GM12878 (cell line): ENCODE measurements around the gene PHOSPHO1. TPM values are rescaled to one million over a fixed set of nuclear protein-coding genes. Genes with fewer than 3 reads are reported as not detected.

ENCODE experiments used
- ATAC-seq: fragments of 200-7000 bp; cut with Tn5 transposase; 3 replicates; pipeline ENCODE4 v1.9.1; 2020; ENCODE audit warnings: mild to moderate bottlenecking, moderate library complexity
- BruUV-seq: library from RNA; stranded (reverse); fragments of 400-500 nt; replicated peaks from 2 replicates; lab custom pipeline; 2021; lab: Mats Ljungman, UMichigan
- CTCF ChIA-PET: fragments of 300-600 bp; sonication (Branson Sonifier 250); formaldehyde crosslinking; extraction: SDS; loops from one replicate; lab custom pipeline; 2021; ENCODE audit warnings: inconsistent platforms; lab: Yijun Ruan, JAX
- POLR2A ChIA-PET: fragments of 350-600 bp; formaldehyde crosslinking; extraction: SDS; loops from one replicate; lab custom pipeline; 2021; ENCODE audit warnings: inconsistent platforms; lab: Charles Lee
- RAD21 ChIA-PET: fragments of 300-600 bp; sonication (Branson Sonifier 250); formaldehyde crosslinking; loops from one replicate; lab custom pipeline; 2023; ENCODE audit warnings: antibody characterized with exemption; ENCODE audit not compliant: unreplicated experiment; lab: Charles Lee
- SMC1A ChIA-PET: fragments of 300-600 bp; sonication (Branson Sonifier 250); formaldehyde crosslinking; loops from one replicate; lab custom pipeline; 2023; ENCODE audit not compliant: unreplicated experiment, uncharacterized antibody; lab: Charles Lee
- DNase-seq: peaks from one replicate; pipeline ENCODE4 v3.0.0-alpha.2; 2011; ENCODE audit warnings: low read depth, low spot score
- FAIRE-seq: peaks from 3 replicates; lab custom pipeline; 2011; peaks lifted over from hg19 to GRCh38; lab: Jason Lieb, UNC
- H2AFZ ChIP-seq: 2 replicates; pipeline ENCODE4 v1.6.0; 2011; ENCODE audit warnings: low read depth, low read length, control low read depth; ENCODE audit not compliant: control insufficient read depth
- H3K27ac ChIP-seq: 2 replicates; pipeline ENCODE4 v1.5.1; 2011; ENCODE audit warnings: control low read depth; ENCODE audit not compliant: control insufficient read depth, insufficient read depth
- H3K27me3 ChIP-seq, 2 experiments: replicated peaks in 1 of 2; 2 replicates each; pipeline versions ENCODE4 v1.6.0 to v1.6.1; 2011; ENCODE audit warnings: low read length in 1 of 2; ENCODE audit not compliant: control insufficient read depth in 2 of 2, insufficient read depth in 2 of 2
- H3K36me3 ChIP-seq, 2 experiments: 2 replicates each; pipeline ENCODE4 v1.5.1; 2011; ENCODE audit warnings: low read length in 1 of 2; ENCODE audit not compliant: control insufficient read depth in 2 of 2, insufficient read depth in 2 of 2
- H3K4me1 ChIP-seq: 2 replicates; pipeline ENCODE4 v1.6.1; 2011; ENCODE audit warnings: mild to moderate bottlenecking, low read length, moderate library complexity, mixed read lengths; ENCODE audit not compliant: control insufficient read depth, insufficient read depth
- H3K4me2 ChIP-seq: 2 replicates; pipeline ENCODE4 v1.6.0; 2011; ENCODE audit warnings: control low read depth; ENCODE audit not compliant: control insufficient read depth, insufficient read depth
- H3K4me3 ChIP-seq: fragments of 200-600 bp; sonication (generic); 2 replicates; pipeline ENCODE4 v1.5.1; 2016
- H3K79me2 ChIP-seq: 2 replicates; pipeline ENCODE4 v1.6.0; 2011; ENCODE audit warnings: low read length; ENCODE audit not compliant: control insufficient read depth, insufficient read depth
- H3K9ac ChIP-seq: 2 replicates; pipeline ENCODE4 v1.8.0; 2011; ENCODE audit warnings: low read length, control low read depth, mixed read lengths; ENCODE audit not compliant: control insufficient read depth, insufficient read depth
- H3K9me3 ChIP-seq: replicated peaks from 3 replicates; pipeline ENCODE4 v1.5.1; 2011; ENCODE audit warnings: mild to moderate bottlenecking, low read length; ENCODE audit not compliant: control insufficient read depth, insufficient read depth
- H4K20me1 ChIP-seq: 2 replicates; pipeline ENCODE4 v1.6.0; 2011; ENCODE audit not compliant: control insufficient read depth, insufficient read depth
- ATF2 ChIP-seq: IDR thresholded peaks from 2 replicates; pipeline ENCODE4 v1.6.1; 2012; ENCODE audit warnings: low read length, inconsistent platforms
- MEF2B ChIP-seq: fragments of 450-650 bp; IDR thresholded peaks from 2 replicates; pipeline ENCODE4 v1.6.1; 2018; ENCODE audit warnings: mild to moderate bottlenecking, moderate library complexity; ENCODE audit not compliant: partially characterized antibody, poor library complexity, severe bottlenecking
- MTA3 ChIP-seq: IDR thresholded peaks from 2 replicates; pipeline ENCODE4 v1.6.1; 2012; ENCODE audit warnings: low read length, inconsistent platforms, borderline replicate concordance
- POLR2A ChIP-seq: IDR thresholded peaks from 2 replicates; pipeline ENCODE4 v1.6.1; 2011; ENCODE audit warnings: low read depth, mild to moderate bottlenecking, low read length
- RCOR1 ChIP-seq: conservative IDR thresholded peaks from 2 replicates; pipeline ENCODE4 v1.6.1; 2012; ENCODE audit warnings: low read depth, low read length, improper control_type of control experiment
- TCF3 ChIP-seq: IDR thresholded peaks from 2 replicates; pipeline ENCODE4 v1.6.1; 2012; ENCODE audit warnings: low read depth, mild to moderate bottlenecking, low read length, borderline replicate concordance; ENCODE audit not compliant: insufficient read depth
- WGBS: methylation state at CpG from one replicate; pipeline ENCODE4 v1.1.6; 2016; ENCODE audit warnings: low lambda C conversion rate; ENCODE audit not compliant: insufficient replicate concordance, insufficient coverage; ENCODE audit errors: missing lambda C conversion rate; 5-methylcytosine and 5-hydroxymethylcytosine counted together
- in situ Hi-C: fragments of 300-500 bp; cut with MboI; formaldehyde crosslinking; loops from 9 replicates; pipeline ENCODE4 v1.14.3; 2018; ENCODE audit warnings: mixed read lengths
- intact Hi-C: fragments of 100-400 bp; cut with micrococcal nuclease; formaldehyde crosslinking; loops from one replicate; pipeline ENCODE4 v1.14.2; 2022; ENCODE audit not compliant: unreplicated experiment
- polyA plus RNA-seq, 11 experiments: library from polyadenylated mRNA; depleted of rRNA in 4 of 11; unstranded in 6 of 11; stranded (reverse) in 5 of 11; fragments of >200 nt; fragmentation: Nextera tagmentation in 4 of 11; fragmentation: Illumina TruSeq in 1 of 11; extraction: Ambion mirVana in 4 of 11; extraction: Trizol in 1 of 11; gene quantifications; 1 replicate in 1 of 11; 2 replicates in 10 of 11; pipeline versions ENCODE4 v1.2.1 to v1.2.3, GENCODE V29; 2011 to 2016; ENCODE audit warnings: inconsistent platforms in 2 of 11, missing spikeins in 2 of 11, low read depth in 1 of 11
- total RNA-seq, 4 experiments: library from RNA; depleted of rRNA in 3 of 4; stranded (reverse); fragments of >200 nt in 3 of 4; fragmentation: Illumina TruSeq in 1 of 4; extraction: Trizol in 1 of 4; gene quantifications; 2 replicates each; pipeline versions ENCODE4 v1.2.1 to v1.2.3, GENCODE V29; 2013 to 2021

Gene PHOSPHO1
- total and polyA plus RNA-seq, 10 of the 15 experiments (the other 5 are each of a cell fraction or from before 2014, with no cell fraction given) = 0.03 to 1.5 (median 0.16) TPM; not detected in 2

GRCh38 chr17:49226771-49227435, 3.7 kb downstream of the PHOSPHO1 start:
- Histone ChIP-seq H3K4me3 (no peak overlapping the region), H3K9me3 (no peaks in the 10 kb centered on the region), H3K4me1 (peaks cover 24% of the 10 kb centered on the region), H3K79me2 (no peaks in the 10 kb centered on the region), H4K20me1 (0 out of 2 replicates have a peak, but pooled peaks cover 7% of the 10 kb centered on the region), H3K27me3 (no peaks in the 10 kb centered on the region), H3K27ac (no peak overlapping the region), H3K4me2 (no peak overlapping the region), H3K36me3 (peaks cover 1 to 10% of the 10 kb centered on the region in 2 experiments), H2AFZ (no peak overlapping the region), H3K9ac (no peak overlapping the region)
- ATAC-seq = no peak
- RAD21 ChIA-PET = interaction anchor here (0.6 to 5.9 kb wide), 6 partner anchors 10 to 66 kb away, joined by 3 to 72 read pairs (median 20); partner anchors contain the start of genes ABI3 and GNGT2
- in situ Hi-C loops (loop anchor here (10.0 kb wide), 1 partner anchor 52 kb away; no protein-coding TSS in a partner anchor), intact Hi-C loops (loop anchor here (1.0 to 5.0 kb wide), 2 partner anchors 47 to 195 kb away; no protein-coding TSS in a partner anchor)
- FAIRE-seq = no peak
- 83% methylated on average over 3 of the region's 3 CpGs for WGBS
- POLR2A ChIA-PET = interaction anchor here (1.1 to 3.6 kb wide), 5 partner anchors 13 to 38 kb away, joined by 3 to 12 read pairs (median 10); partner anchors contain the start of genes ABI3 and GNGT2
- TF ChIP-seq RCOR1 (no peak), MTA3 (peak; percentile 80; the same call in 1 of the 2 replicates), MEF2B (no peak), TCF3 (no peak), POLR2A (peak; percentile 57; the same call in 1 of the 2 replicates), ATF2 (peak; percentile 12; the same call in 1 of the 2 replicates)
- CTCF ChIA-PET = interaction anchor here (0.7 to 8.2 kb wide), 13 partner anchors 12 to 194 kb away, joined by 3 to 178 read pairs (median 13); no protein-coding TSS in a partner anchor
- DNase-seq = no peak
- no TSS peak for BruUV-seq
- SMC1A ChIA-PET = interaction anchor here (0.9 to 7.3 kb wide), 10 partner anchors 11 to 58 kb away, joined by 4 to 118 read pairs (median 10); no protein-coding TSS in a partner anchor
